OCI-LY1 (cell line): Measurements from ENCODE around the gene RASA3.
"Not testable (repeated sequence)": the region's sequence is repeated elsewhere in the genome, so short reads cannot be mapped to it uniquely, and the experiment has no call there.

Experiments used
- H2AFZ ChIP-seq: fragments of 200-600 bp; sonication (generic), shearing (Covaris generic); 2 replicates; pipeline ENCODE4 v1.6.0; 2014; ENCODE audit warnings: antibody characterized with exemption, mild to moderate bottlenecking, low read length
- H3F3A ChIP-seq: fragments of 200-600 bp; sonication (generic), shearing (Covaris generic); 2 replicates; pipeline ENCODE4 v1.6.0; 2014; ENCODE audit warnings: mild to moderate bottlenecking, antibody characterized with exemption, low read length, moderate library complexity; ENCODE audit not compliant: insufficient read depth
- H3K27ac ChIP-seq: fragments of 200-600 bp; sonication (generic); 2 replicates; pipeline ENCODE4 v1.5.1; 2014; ENCODE audit warnings: low read length, mixed run types, mild to moderate bottlenecking, low read depth; ENCODE audit not compliant: poor library complexity, severe bottlenecking
- H3K27me3 ChIP-seq: fragments of 200-600 bp; sonication (generic); 2 replicates; pipeline ENCODE4 v1.6.0; 2014; ENCODE audit warnings: antibody characterized with exemption, mild to moderate bottlenecking, low read length, moderate library complexity; ENCODE audit not compliant: insufficient read depth
- H3K36me3 ChIP-seq: fragments of 200-600 bp; sonication (generic); 2 replicates; pipeline ENCODE4 v1.6.1; 2014; ENCODE audit warnings: mild to moderate bottlenecking, antibody characterized with exemption, low read length, moderate library complexity, mixed read lengths; ENCODE audit not compliant: insufficient read depth
- H3K4me1 ChIP-seq: fragments of 200-600 bp; sonication (generic); 2 replicates; pipeline ENCODE4 v1.5.1; 2014; ENCODE audit warnings: mild to moderate bottlenecking, low read length, moderate library complexity; ENCODE audit not compliant: insufficient read depth, severe bottlenecking
- H3K4me2 ChIP-seq: fragments of 200-600 bp; sonication (generic), shearing (Covaris generic); 2 replicates; pipeline ENCODE4 v1.6.1; 2014; ENCODE audit warnings: low read length
- H3K4me3 ChIP-seq: fragments of 200-600 bp; sonication (generic); 2 replicates; pipeline ENCODE4 v1.5.1; 2014; ENCODE audit warnings: low read length, low read depth, mild to moderate bottlenecking, mixed read lengths; ENCODE audit not compliant: poor library complexity, severe bottlenecking
- H3K79me2 ChIP-seq: fragments of 200-600 bp; shearing (Covaris generic); 2 replicates; pipeline ENCODE4 v1.6.1; 2016; ENCODE audit warnings: mixed run types, low read length, mixed read lengths; ENCODE audit not compliant: insufficient read depth
- H3K9ac ChIP-seq: fragments of 200-600 bp; sonication (generic), shearing (Covaris generic); 2 replicates; pipeline ENCODE4 v1.6.1; 2014; ENCODE audit warnings: mild to moderate bottlenecking, low read length, mixed read lengths
- H3K9me2 ChIP-seq: fragments of 200-600 bp; sonication (generic), shearing (Covaris generic); 2 replicates; pipeline ENCODE4 v1.6.1; 2014; ENCODE audit warnings: low read depth, mild to moderate bottlenecking, low read length, mixed read lengths
- H3K9me3 ChIP-seq: fragments of 200-600 bp; shearing (Covaris generic); 2 replicates; pipeline ENCODE4 v1.6.1; 2014; ENCODE audit warnings: low read length, mixed read lengths
- H4K20me1 ChIP-seq: fragments of 200-600 bp; sonication (generic), shearing (Covaris generic); 2 replicates; pipeline ENCODE4 v1.6.0; 2016; ENCODE audit warnings: mild to moderate bottlenecking, low read length; ENCODE audit not compliant: insufficient read depth
- CTCF ChIP-seq: fragments of 200-600 bp; sonication (generic), shearing (Covaris generic); IDR thresholded peaks from 2 replicates; pipeline ENCODE4 v1.5.1; 2017; ENCODE audit warnings: mild to moderate bottlenecking, antibody characterized with exemption, low read length, moderate library complexity, mixed read lengths
- EZH2 ChIP-seq: fragments of 200-600 bp; sonication (generic), shearing (Covaris generic); IDR thresholded peaks from 2 replicates; pipeline ENCODE4 v1.8.0; 2017; ENCODE audit warnings: borderline replicate concordance, mixed run types, mild to moderate bottlenecking, antibody characterized with exemption, low read length, moderate library complexity, mixed read lengths

RASA3 gene

GRCh38 chr13:114103801-114104654 lies 28.4 kb downstream of the RASA3 start:
- no peak for TF ChIP-seq CTCF
- TF ChIP-seq EZH2: no peak
- no peaks in the 10 kb centered on the region for H3K79me2 ChIP-seq

GRCh38 chr13:114103289-114103621 lies 29.2 kb downstream of the RASA3 start:
- H3K9me3 ChIP-seq, H3K4me2 ChIP-seq, H3K9me2 ChIP-seq, H3K79me2 ChIP-seq, H3K4me3 ChIP-seq, H3F3A ChIP-seq, H3K27me3 ChIP-seq, H3K36me3 ChIP-seq, H3K9ac ChIP-seq, H4K20me1 ChIP-seq, H2AFZ ChIP-seq: not testable (repeated sequence)
- H3K27ac ChIP-seq: peak overlapping the region; percentile 48
- peaks cover 27% of the 10 kb centered on the region for H3K4me1 ChIP-seq

More at GRCh38 chr13:114103801-114104654, 28.4 kb downstream of the RASA3 start:
- no peak overlapping the region for H3K27ac ChIP-seq
- no peak overlapping the region for H3K9ac ChIP-seq
- no peak overlapping the region for H2AFZ ChIP-seq
- H3K4me3 ChIP-seq: no peak overlapping the region
- H3K36me3 ChIP-seq: no peaks in the 10 kb centered on the region
- H4K20me1 ChIP-seq: no peaks in the 10 kb centered on the region
- H3K4me1 ChIP-seq: peaks cover 31% of the 10 kb centered on the region
- no peaks in the 10 kb centered on the region for H3F3A ChIP-seq
- no peak overlapping the region for H3K4me2 ChIP-seq
- no peaks in the 10 kb centered on the region for H3K9me3 ChIP-seq
- no peaks in the 10 kb centered on the region for H3K9me2 ChIP-seq
- H3K27me3 ChIP-seq: no peaks in the 10 kb centered on the region

- Histone ChIP-seq H3K79me2 (no peaks in the 10 kb centered on the region), H3K27ac (peak overlapping the region; percentile 48), H3K4me2 (no peak overlapping the region), H3F3A (no peaks in the 10 kb centered on the region), H3K4me1 (peaks cover 27% of the 10 kb centered on the region), H4K20me1 (no peaks in the 10 kb centered on the region), H3K27me3 (no peaks in the 10 kb centered on the region), H3K9ac (no peak overlapping the region), H3K4me3 (no peak overlapping the region), H3K9me3 (no peaks in the 10 kb centered on the region), H3K9me2 (no peaks in the 10 kb centered on the region), H3K36me3 (no peaks in the 10 kb centered on the region), H2AFZ (no peak overlapping the region)
- no peak for TF ChIP-seq EZH2
- no peak for TF ChIP-seq CTCF
Observed at GRCh38 chr13:114102521-114103288, 29.7 kb downstream of the RASA3 start.
